DMS 273 (cell line): ENCODE measurements around the gene CAMK1D.
"Not testable (repeated sequence)": the region's sequence is repeated elsewhere in the genome, so short reads cannot be mapped to it uniquely, and the experiment has no call there.

Experiments used
- DNase-seq: peaks from one replicate; lab custom pipeline; 2025; ENCODE audit not compliant: unreplicated experiment; lab: John Stamatoyannopoulos, UW

The CAMK1D gene

GRCh38 chr10:12710594-12711349, 361.4 kb downstream of the CAMK1D start:
- peak; percentile 77 for DNase-seq

- no peak for DNase-seq
Observed at GRCh38 chr10:12711350-12711708, 362.0 kb downstream of the CAMK1D start.

- no peak for DNase-seq
Observed at GRCh38 chr10:12712293-12712983, 363.1 kb downstream of the CAMK1D start.

GRCh38 chr10:12712984-12713316, 363.6 kb downstream of the CAMK1D start:
- not testable (repeated sequence) for DNase-seq

GRCh38 chr10:12716042-12716441, 366.7 kb downstream of the CAMK1D start:
- DNase-seq, result no peak

GRCh38 chr10:12717981-12718707, 368.8 kb downstream of the CAMK1D start:
- peak; percentile 11 for DNase-seq

GRCh38 chr10:12719365-12719764, 370.0 kb downstream of the CAMK1D start:
- DNase-seq, result no peak

GRCh38 chr10:12720217-12720981, 371.1 kb downstream of the CAMK1D start:
- DNase-seq, result peak; percentile 23

- no peak for DNase-seq
Observed at GRCh38 chr10:12721334-12721733, 372.0 kb downstream of the CAMK1D start.

GRCh38 chr10:12723220-12723619, 373.9 kb downstream of the CAMK1D start:
- no peak for DNase-seq

- no peak for DNase-seq
Observed at GRCh38 chr10:12724807-12725579, 375.6 kb downstream of the CAMK1D start.

GRCh38 chr10:12725580-12725888, 376.2 kb downstream of the CAMK1D start:
- not testable (repeated sequence) for DNase-seq

GRCh38 chr10:12726971-12727831, 377.9 kb downstream of the CAMK1D start:
- DNase-seq, result no peak

GRCh38 chr10:12727832-12728215, 378.5 kb downstream of the CAMK1D start:
- DNase-seq, result no peak

- DNase-seq, result no peak
Observed at GRCh38 chr10:12728494-12728893, 379.1 kb downstream of the CAMK1D start.

- peak; percentile 10 for DNase-seq
Observed at GRCh38 chr10:12729885-12730284, 380.5 kb downstream of the CAMK1D start.

- DNase-seq, result no peak
Observed at GRCh38 chr10:12730809-12731519, 381.6 kb downstream of the CAMK1D start.

GRCh38 chr10:12733271-12733670, 383.9 kb downstream of the CAMK1D start:
- no peak for DNase-seq

- DNase-seq, result no peak
Observed at GRCh38 chr10:12735843-12736462, 386.6 kb downstream of the CAMK1D start.
